HT-29 (cell line): ENCODE data around the gene MGP. TPM values are rescaled to one million over a fixed set of nuclear protein-coding genes. Genes with fewer than 3 reads are reported as not detected.

Source experiments
- DNase-seq: peaks from one replicate; pipeline ENCODE4 v3.0.0-alpha.2; 2015; ENCODE audit warnings: low spot score
- total RNA-seq: library from RNA; depleted of rRNA; stranded (reverse); fragments of >200 nt; shearing (Covaris generic); gene quantifications from 2 replicates; pipeline ENCODE4 v1.2.3, GENCODE V29; 2014; rRNA removed

Gene MGP
- total RNA-seq, result 0.21 and 0.64 TPM in 2 replicates

GRCh38 chr12:14885718-14886221 is at the start of gene MGP:
MGP (minus strand) TSS chr12:14885854; CDS start chr12:14885791, 63 bp downstream.
- peak; percentile 18 for DNase-seq

DNA sequence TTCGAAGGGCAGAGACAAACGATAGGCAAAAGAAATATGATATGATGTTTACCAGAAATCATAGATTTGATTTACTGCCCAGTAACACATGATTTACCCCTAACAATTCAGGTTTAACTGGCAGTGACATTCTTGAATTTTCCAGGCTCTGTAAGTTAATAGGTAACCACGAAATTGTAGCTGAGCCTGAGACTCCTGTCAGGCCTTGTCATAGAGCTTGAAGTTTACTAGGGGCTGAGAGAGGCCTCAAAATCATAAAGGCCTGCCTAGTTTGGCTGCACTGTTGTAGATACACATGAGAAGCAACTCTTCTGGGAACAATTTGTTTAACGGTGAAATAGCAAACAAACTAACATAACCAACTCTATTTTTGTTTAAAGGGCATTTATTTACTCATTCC is 49.4 kb upstream of the MGP start:
- DNase-seq, result peak; percentile 82

- peak; percentile 54 for DNase-seq
Measured at GRCh38 chr12:14934511-14934910, 48.9 kb upstream of the MGP start.

- DNase-seq, result peak; percentile 59
Measured at GRCh38 chr12:14931791-14932560, 46.3 kb upstream of the MGP start.

DNA sequence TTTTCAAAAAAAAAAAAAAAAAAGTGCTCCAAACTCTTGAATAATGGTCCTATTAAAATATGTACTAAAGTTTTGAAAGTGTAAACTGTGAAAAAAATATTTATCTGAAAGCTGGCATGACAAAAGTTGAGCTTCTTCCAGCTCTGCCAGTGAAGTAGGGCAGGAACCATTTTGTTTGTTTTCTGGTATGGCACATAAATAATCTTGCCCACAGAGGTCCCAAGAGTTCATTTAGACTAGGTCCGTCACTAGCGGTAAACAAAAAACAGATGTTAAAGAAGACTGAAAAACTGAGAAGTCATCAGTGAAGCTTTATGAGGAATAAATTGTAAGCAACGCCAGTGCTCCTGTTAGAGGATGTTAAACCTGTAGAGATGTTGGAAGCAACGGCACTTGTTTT is 45.7 kb upstream of the MGP start:
- no peak for DNase-seq

- no peak for DNase-seq
Measured at GRCh38 chr12:14930299-14930698, 44.6 kb upstream of the MGP start.

- DNase-seq, result peak; percentile 95
Measured at GRCh38 chr12:14928931-14929330, 43.3 kb upstream of the MGP start.

GRCh38 chr12:14927267-14927666 is 41.6 kb upstream of the MGP start:
- no peak for DNase-seq

- DNase-seq, result no peak
Measured at GRCh38 chr12:14924541-14924940, 38.9 kb upstream of the MGP start.

DNA sequence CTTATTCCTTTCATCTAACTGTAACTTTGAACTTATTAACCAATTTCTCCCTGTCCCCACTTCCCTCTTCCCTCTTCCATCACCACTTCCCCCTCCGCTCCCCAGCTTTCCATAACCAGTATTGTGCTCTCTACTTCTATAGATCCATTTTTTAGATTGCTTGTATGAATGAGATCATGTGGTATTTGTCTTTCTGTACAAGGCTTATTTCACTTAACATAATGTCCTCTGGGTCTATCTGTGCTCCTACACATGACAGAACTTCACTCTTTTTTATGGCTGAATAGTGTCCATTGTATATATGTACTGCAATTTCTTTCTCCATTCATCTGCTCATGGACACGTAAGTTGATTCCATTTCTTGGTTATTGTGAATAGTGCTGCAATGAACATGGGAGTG is 38.3 kb upstream of the MGP start:
- DNase-seq, result no peak

GRCh38 chr12:14921218-14921617 is 35.6 kb upstream of the MGP start:
- no peak for DNase-seq

DNA sequence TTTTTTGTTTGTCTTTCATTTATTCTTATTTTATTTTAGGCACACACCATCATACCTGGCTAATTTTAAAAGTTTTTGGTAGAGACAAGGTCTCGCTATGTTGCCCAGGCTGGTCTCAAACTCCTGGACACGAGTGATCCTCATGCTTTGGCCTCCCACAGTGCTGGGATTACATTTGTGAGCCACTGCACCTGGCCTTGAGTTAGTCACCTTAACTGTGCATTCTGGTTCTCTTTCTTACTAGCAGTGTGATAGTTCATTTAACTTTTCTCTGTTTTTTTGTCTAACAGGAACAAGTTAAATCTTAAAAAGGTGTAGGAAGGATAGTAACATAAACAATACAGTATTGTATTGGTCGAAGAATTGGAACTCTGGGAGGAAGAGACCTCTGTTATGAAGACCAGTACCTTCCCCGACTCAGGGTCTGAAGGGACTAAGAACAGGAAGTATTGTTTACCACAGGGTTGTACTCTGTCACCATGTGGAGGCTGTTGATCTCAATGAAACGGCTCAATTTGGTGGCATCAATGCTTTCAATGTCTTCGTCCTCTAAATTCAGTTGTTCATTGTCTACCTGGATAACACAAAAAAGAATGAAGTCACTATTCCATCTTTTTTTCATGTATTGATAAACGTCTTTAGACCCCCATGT is 34.9 kb upstream of the MGP start:
- no peak for DNase-seq

DNA sequence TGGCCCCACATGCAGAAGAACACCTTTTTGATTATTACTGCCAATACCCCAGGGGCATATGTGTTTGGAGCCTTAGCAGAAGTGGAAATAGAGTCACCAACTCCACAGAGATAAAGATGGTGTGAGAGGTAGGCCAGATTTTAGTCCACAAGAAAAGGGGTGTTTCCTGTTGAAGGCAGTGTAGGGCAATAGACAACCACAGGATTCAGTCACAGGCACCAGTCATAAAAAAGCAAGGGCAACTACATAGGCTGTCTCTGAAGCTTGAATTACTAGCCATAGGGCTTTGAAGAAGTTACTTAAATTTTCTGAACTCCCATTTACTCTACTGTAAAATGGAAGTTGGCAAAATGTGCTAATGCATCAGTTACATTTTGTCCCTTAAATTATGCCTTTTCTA is 33.8 kb upstream of the MGP start:
- no peak for DNase-seq

DNA sequence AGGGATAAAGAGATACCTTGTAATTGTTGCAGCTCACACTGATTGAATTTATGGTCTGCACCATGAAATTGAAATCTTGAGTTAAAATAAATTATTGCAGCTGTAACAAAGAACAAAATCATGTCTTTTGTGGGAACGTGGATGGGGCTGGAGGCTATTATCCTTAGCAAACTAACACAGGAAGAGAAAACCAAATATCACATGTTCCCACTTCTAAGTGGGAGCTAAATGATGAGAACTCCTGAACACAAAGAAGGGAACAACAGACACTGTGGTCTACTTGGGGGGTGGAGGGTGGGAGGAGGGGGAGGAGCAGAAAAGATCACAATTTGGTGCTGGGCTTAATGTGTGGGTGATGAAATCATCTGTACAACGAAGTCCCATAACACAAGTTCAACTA is 30.1 kb upstream of the MGP start:
- DNase-seq, result no peak

GRCh38 chr12:14913381-14913781 is 27.7 kb upstream of the MGP start:
- peak; percentile 53 for DNase-seq

DNA sequence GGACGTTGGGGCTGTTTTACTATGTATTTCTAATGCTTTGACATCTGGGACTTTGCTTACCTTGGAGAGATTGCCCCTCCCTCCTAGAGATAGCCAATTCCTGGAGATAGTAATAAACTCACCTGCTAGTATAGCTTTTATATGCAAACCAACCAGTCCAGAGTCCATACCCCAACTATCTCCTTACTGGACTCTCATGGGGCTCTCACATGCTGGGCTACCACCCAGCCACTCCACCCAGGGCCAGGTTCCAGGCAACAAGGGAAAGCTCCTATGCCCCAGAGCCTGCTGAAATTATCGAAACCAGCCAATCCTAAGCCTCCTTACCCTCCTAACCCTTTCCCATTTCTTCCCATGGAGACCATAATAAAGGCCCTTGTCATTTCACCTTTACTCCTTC is 25.5 kb upstream of the MGP start:
- no peak for DNase-seq

DNA sequence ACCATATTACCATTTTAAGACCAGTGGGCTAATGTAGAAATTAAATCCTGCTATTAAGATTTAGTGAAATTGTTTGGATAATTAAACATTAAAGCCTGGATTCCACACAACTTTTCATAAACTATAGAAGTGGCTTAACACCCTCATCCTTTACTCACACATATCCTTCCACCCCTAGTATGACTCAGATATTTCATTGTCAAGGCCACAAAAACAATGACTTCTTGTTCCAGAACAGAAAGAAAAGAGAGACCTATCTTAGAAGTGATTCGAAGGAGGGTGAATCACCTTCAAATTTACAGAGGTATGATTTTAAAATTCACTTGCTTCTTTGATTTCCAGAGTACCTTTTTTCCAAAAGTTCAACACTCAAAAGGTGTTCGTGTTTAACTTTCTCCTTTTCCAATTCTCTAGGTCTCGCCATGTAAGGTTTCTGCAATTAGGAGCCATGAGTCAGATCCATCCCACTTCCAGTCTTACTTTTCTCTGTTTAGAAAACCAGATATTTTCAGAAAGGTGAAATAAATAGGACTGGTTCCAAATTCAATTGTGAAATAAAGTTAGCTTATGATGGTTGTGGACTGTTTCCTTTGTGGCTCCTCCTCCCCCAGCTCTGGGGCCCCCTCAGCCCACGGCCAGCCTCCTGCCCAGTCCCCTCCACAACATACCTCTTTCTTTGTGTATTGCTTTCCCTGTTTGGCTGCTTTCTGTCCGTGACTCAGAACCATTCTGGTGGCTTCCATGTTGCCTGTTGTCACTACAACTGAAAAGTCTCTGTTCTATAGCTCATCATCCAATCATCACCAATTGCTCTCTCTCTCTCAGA is 24.6 kb upstream of the MGP start:
- DNase-seq, result peak; percentile 31

GRCh38 chr12:14907953-14908352 is 22.3 kb upstream of the MGP start:
- DNase-seq, result no peak

- no peak for DNase-seq
Measured at GRCh38 chr12:14906114-14906513, 20.5 kb upstream of the MGP start.

DNA sequence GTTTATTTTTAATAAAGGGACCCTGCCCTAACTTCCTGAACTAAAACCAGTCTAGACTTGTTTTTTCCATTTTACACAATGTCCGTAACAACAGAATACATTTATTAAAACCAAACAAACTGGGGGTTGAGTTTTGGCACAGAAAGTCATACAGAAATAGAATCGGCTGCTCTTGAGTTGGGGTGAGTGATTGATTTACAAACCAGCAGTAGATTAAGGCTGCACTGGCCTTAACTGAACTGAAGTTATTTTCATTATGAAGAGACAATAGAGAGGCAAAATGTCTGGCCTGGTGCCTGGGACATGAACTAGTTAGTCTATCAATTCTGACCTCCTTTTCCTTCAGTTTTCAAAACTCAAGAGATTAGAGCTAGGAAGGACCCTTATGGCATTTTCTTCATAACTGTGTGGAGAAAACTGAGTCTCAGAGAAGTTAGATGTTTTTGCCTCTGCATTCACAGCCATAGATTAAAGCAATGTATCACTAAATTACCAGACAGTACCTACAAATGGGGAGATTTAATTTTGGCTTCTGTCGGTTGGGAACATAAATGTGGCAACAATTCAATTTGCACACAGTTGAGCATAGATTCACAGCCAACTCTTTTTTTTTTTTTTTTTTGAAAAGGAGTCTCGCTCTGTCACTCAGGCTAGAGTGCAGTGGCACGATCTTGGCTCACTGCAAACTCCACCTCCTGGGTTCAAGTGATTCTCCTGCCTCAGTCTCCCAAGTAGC is 19.8 kb upstream of the MGP start:
- no peak for DNase-seq

DNA sequence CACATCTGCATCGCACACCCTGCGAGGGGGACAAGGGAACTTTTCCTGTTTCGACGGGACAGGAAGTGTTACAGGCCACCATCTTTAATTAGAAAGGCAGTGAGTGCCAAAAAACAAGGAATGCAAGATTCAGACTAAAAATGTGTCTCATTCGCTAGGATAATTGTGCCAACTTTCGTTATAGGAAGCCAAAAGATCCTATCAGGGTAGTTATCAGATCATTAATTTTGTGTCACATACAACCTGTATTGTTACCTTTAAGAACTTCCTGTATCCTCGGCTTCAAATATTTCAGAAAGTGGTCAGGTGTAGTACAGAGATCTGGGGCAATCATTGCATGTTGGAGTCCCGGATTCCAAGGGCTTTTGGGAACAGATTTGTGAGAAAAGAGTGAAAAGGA is 19.2 kb upstream of the MGP start:
- DNase-seq, result no peak
